HG03442 (cell line): ENCODE measurements around the gene SAMD5.

Source experiments
- ATAC-seq: cut with Tn5 transposase; IDR thresholded peaks from one replicate; pipeline ENCODE4 v1.9.1; 2021; ENCODE audit warnings: mild to moderate bottlenecking, moderate library complexity; ENCODE audit not compliant: unreplicated experiment

Gene SAMD5

GRCh38 chr6:147508042-147508865 is at the start of gene SAMD5:
TSS of gene SAMD5 (plus strand) at chr6:147508690. CDS start at chr6:147508929, 239 bp downstream.
- peak; percentile 39 for ATAC-seq

- no peak for ATAC-seq
Observed at GRCh38 chr6:147459780-147460179, 48.7 kb upstream of the SAMD5 start.

GRCh38 chr6:147463651-147464050 is 44.8 kb upstream of the SAMD5 start:
- no peak for ATAC-seq

GRCh38 chr6:147467428-147467827 is 41.1 kb upstream of the SAMD5 start:
- ATAC-seq = no peak

GRCh38 chr6:147467886-147468285 is 40.6 kb upstream of the SAMD5 start:
- ATAC-seq = no peak

- no peak for ATAC-seq
Observed at GRCh38 chr6:147468634-147469033, 39.9 kb upstream of the SAMD5 start.

GRCh38 chr6:147479857-147480256 is 28.6 kb upstream of the SAMD5 start:
- no peak for ATAC-seq

GRCh38 chr6:147486683-147487082 is 21.8 kb upstream of the SAMD5 start:
- no peak for ATAC-seq

GRCh38 chr6:147497472-147497871 is 11.0 kb upstream of the SAMD5 start:
- ATAC-seq = no peak

GRCh38 chr6:147503587-147503986 is 4.9 kb upstream of the SAMD5 start:
- ATAC-seq = no peak

- ATAC-seq = no peak
Observed at GRCh38 chr6:147504848-147505247, 3.6 kb upstream of the SAMD5 start.

- ATAC-seq = peak; percentile 56
Observed at GRCh38 chr6:147506704-147507114, 1.8 kb upstream of the SAMD5 start.

GRCh38 chr6:147507162-147508041 is 1.1 kb upstream of the SAMD5 start:
- peak; percentile 4 for ATAC-seq

- ATAC-seq = no peak
Observed at GRCh38 chr6:147508866-147509608, 547 bp downstream of the SAMD5 start.

GRCh38 chr6:147509891-147510290 is 1.4 kb downstream of the SAMD5 start:
- ATAC-seq = no peak

- ATAC-seq = no peak
Observed at GRCh38 chr6:147510929-147511590, 2.6 kb downstream of the SAMD5 start.

- no peak for ATAC-seq
Observed at GRCh38 chr6:147514831-147515230, 6.3 kb downstream of the SAMD5 start.

- ATAC-seq = no peak
Observed at GRCh38 chr6:147515327-147515726, 6.8 kb downstream of the SAMD5 start.

GRCh38 chr6:147522597-147522996 is 14.1 kb downstream of the SAMD5 start:
- no peak for ATAC-seq

GRCh38 chr6:147525519-147526209 is 17.2 kb downstream of the SAMD5 start:
- no peak for ATAC-seq
